CD4-positive, alpha-beta T cell treated with Interleukin-1 beta for 1 hour (primary cell): Measurements from ENCODE around the gene BANP.
"Not testable (repeated sequence)": the region's sequence is repeated elsewhere in the genome, so short reads cannot be mapped to it uniquely, and the experiment has no call there.

Experiments used
- DNase-seq, 2 donors: peaks; one replicate each; pipeline ENCODE4 v3.0.0-alpha.2; 2020 to 2022

BANP gene

GRCh38 chr16:88105574-88106140 is 154.4 kb downstream of the BANP start:
- not testable (repeated sequence) for DNase-seq

GRCh38 chr16:88106566-88106965 is 155.3 kb downstream of the BANP start:
- DNase-seq, result not testable (repeated sequence)

GRCh38 chr16:88108762-88109161 is 157.5 kb downstream of the BANP start:
- no peak for DNase-seq

- DNase-seq, result not testable (repeated sequence)
These were observed 158.7 kb downstream of the BANP start for GRCh38 chr16:88109726-88110621.

GRCh38 chr16:88110875-88111494 is 159.8 kb downstream of the BANP start:
- not testable (repeated sequence) for DNase-seq

GRCh38 chr16:88111976-88112375 is 160.7 kb downstream of the BANP start:
- not testable (repeated sequence) for DNase-seq

GRCh38 chr16:88113545-88114045 is 162.4 kb downstream of the BANP start:
- no peak for DNase-seq

- DNase-seq, result not testable (repeated sequence)
These were observed 163.5 kb downstream of the BANP start for GRCh38 chr16:88114541-88115228.

GRCh38 chr16:88116121-88116520 is 164.9 kb downstream of the BANP start:
- no peak for DNase-seq

GRCh38 chr16:88117476-88117868 is 166.2 kb downstream of the BANP start:
- DNase-seq, result no peak

- DNase-seq, result no peak
These were observed 167.1 kb downstream of the BANP start for GRCh38 chr16:88118376-88118775.

- not testable (repeated sequence) for DNase-seq
These were observed 167.9 kb downstream of the BANP start for GRCh38 chr16:88118852-88119741.

GRCh38 chr16:88119881-88120751 is 168.9 kb downstream of the BANP start:
- DNase-seq, result not testable (repeated sequence)

GRCh38 chr16:88120812-88121211 is 169.6 kb downstream of the BANP start:
- no peak for DNase-seq

GRCh38 chr16:88121391-88121790 is 170.2 kb downstream of the BANP start:
- not testable (repeated sequence) for DNase-seq

- DNase-seq, result no peak
These were observed 170.8 kb downstream of the BANP start for GRCh38 chr16:88121886-88122580.
